ENCODE results near the gene ZNF784. TPM values are rescaled to one million over a fixed set of nuclear protein-coding genes. Genes with fewer than 3 reads are reported as not detected.

The ZNF784 gene
- total and polyA plus RNA-seq, 9 of the 15 experiments (the other 6 are each of a cell fraction or from before 2014, with no cell fraction given): 0.14 to 6.1 (median 2.1) TPM

DNA sequence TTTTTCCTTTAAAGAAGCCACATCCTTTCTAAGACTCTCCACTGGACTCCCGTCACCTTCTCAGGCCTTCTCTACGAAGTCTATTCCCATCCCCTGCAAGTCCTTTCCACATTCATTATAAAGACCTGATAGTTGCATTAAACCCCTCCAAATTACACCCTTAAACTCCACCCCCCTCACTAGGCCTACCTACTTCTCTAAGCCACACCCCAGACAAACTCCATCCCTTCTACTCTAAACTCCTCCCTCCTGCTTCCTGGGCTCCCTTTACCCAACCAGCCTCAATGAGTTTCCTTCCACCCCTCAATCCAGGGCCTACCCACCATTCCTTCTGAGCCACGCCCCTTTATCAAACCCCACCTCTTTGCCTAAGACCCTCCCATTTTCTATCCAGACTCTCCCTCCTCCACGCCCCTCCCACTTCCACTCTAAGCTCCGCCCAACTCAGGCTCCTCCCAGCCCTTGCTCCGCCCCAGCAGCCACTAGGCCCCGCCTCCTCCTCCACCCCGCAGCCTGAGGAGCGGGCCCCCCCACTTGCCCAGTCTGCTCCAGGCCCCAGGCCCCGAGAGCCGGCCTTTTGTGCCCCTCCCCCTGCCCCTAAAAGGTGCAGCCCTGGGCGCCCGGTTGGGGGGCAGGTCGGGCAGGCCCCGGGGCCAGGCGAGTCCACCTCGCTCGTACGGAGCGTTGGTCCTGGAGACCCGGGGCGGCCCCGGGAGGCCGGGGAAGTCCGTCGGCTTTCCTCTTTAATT is 25.5 kb downstream of the ZNF784 start (continued):
- peak; percentile 71; the same call in 1 of the 2 replicates for TF ChIP-seq ATF7 (IDR thresholded peaks at IDR 0.05)
- no peak for TF ChIP-seq SIN3A (IDR thresholded peaks at IDR 0.05; ENCODE audit: borderline replicate concordance in 2 of 2, control insufficient read depth in 1 of 2, low read depth in 2 of 2, low read length in 2 of 2)
- TF ChIP-seq, protein P1, sequence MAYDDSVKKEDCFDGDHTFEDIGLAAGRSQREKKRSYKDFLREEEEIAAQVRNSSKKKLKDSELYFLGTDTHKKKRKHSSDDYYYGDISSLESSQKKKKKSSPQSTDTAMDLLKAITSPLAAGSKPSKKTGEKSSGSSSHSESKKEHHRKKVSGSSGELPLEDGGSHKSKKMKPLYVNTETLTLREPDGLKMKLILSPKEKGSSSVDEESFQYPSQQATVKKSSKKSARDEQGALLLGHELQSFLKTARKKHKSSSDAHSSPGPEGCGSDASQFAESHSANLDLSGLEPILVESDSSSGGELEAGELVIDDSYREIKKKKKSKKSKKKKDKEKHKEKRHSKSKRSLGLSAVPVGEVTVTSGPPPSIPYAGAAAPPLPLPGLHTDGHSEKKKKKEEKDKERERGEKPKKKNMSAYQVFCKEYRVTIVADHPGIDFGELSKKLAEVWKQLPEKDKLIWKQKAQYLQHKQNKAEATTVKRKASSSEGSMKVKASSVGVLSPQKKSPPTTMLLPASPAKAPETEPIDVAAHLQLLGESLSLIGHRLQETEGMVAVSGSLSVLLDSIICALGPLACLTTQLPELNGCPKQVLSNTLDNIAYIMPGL (CRISPR knock-in tag; IDR thresholded peaks at IDR 0.05): no peak
- no peak for TF ChIP-seq KDM1A (IDR thresholded peaks at IDR 0.05)
- no peak for TF ChIP-seq FOXP1 (CRISPR knock-in tag; IDR thresholded peaks at IDR 0.05)
- TF ChIP-seq ZKSCAN1 (IDR thresholded peaks at IDR 0.05; ENCODE audit: low read depth, low read length): no peak
- TF ChIP-seq ZNF57 (CRISPR knock-in tag; IDR thresholded peaks at IDR 0.05): peak; percentile 48; the same call in 1 of the 2 replicates
- peak; percentile 88; the same call in 1 of the 2 replicates for TF ChIP-seq KAT7 (CRISPR knock-in tag; IDR thresholded peaks at IDR 0.05; ENCODE audit: borderline replicate concordance)
- TF ChIP-seq BRF1 (IDR thresholded peaks at IDR 0.05; ENCODE audit: borderline replicate concordance, extremely low read depth, insufficient read length): no peak
- peak in 1 of 2 experiments; percentile 70; a peak in 2 of 4 replicates for TF ChIP-seq SRF (CRISPR knock-in tag; IDR thresholded peaks at IDR 0.05)
- 0 out of 4 replicates have a peak, but pooled peaks of 1 of the 2 experiments have one; percentile 30 for TF ChIP-seq ARNT (IDR thresholded peaks at IDR 0.05)
- no peak for TF ChIP-seq ZNF217 (CRISPR knock-in tag; IDR thresholded peaks at IDR 0.05)
- no peak; the same call in 1 of the 2 replicates for TF ChIP-seq KAT8 (IDR thresholded peaks at IDR 0.05; ENCODE audit: low read depth)
- no peak for TF ChIP-seq RCOR1 (IDR thresholded peaks at IDR 0.05; ENCODE audit: borderline replicate concordance in 1 of 2, low read depth in 2 of 2, low read length in 2 of 2)
- peak; percentile 44 for TF ChIP-seq ARID1B (IDR thresholded peaks at IDR 0.05)
- TF ChIP-seq SP1 (CRISPR knock-in tag; IDR thresholded peaks at IDR 0.05): peak; percentile 64
- TF ChIP-seq ZNF551 (CRISPR knock-in tag; IDR thresholded peaks at IDR 0.05): no peak
- TF ChIP-seq, protein P2, sequence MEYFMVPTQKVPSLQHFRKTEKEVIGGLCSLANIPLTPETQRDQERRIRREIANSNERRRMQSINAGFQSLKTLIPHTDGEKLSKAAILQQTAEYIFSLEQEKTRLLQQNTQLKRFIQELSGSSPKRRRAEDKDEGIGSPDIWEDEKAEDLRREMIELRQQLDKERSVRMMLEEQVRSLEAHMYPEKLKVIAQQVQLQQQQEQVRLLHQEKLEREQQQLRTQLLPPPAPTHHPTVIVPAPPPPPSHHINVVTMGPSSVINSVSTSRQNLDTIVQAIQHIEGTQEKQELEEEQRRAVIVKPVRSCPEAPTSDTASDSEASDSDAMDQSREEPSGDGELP (CRISPR knock-in tag; IDR thresholded peaks at IDR 0.05; ENCODE audit: borderline replicate concordance): peak; percentile 59; the same call in 1 of the 2 replicates
- no peak for TF ChIP-seq CBX3 (IDR thresholded peaks at IDR 0.05; ENCODE audit: borderline replicate concordance in 1 of 2, low read length in 2 of 2)
- no peak for TF ChIP-seq ZNF717 (CRISPR knock-in tag; IDR thresholded peaks at IDR 0.05)
- TF ChIP-seq SUPT5H (IDR thresholded peaks at IDR 0.05): peak; percentile 84
- TF ChIP-seq YY1 (IDR thresholded peaks at IDR 0.05; ENCODE audit: borderline replicate concordance in 1 of 3, control insufficient read depth in 1 of 3, extremely low read depth in 1 of 3, insufficient read depth in 3 of 3, insufficient read length in 1 of 3, insufficient replicate concordance in 2 of 3, low read depth in 1 of 3, low read length in 2 of 3): no peak
- TF ChIP-seq ZBED1 (IDR thresholded peaks at IDR 0.05): no peak
- TF ChIP-seq GABPB2 (CRISPR knock-in tag; conservative IDR thresholded peaks at IDR 0.05): no peak
- no peak; the same call in 1 of the 2 replicates for TF ChIP-seq JUN (IDR thresholded peaks at IDR 0.05; ENCODE audit: borderline replicate concordance, low read depth, low read length)
- no peak for TF ChIP-seq JUN (CRISPR knock-in tag; IDR thresholded peaks at IDR 0.05; ENCODE audit: borderline replicate concordance)
- no peak for TF ChIP-seq ZNF124 (CRISPR knock-in tag; IDR thresholded peaks at IDR 0.05)
- no peak for TF ChIP-seq ZNF174 (CRISPR knock-in tag; IDR thresholded peaks at IDR 0.05)

Data from K562 (cell line).